ENCODE results near the gene GABPB1. TPM values are rescaled to one million over a fixed set of nuclear protein-coding genes. Genes with fewer than 3 reads are reported as not detected.

Gene GABPB1
- total and polyA plus RNA-seq, 2 of the 13 experiments (the other 11 are each of a cell fraction or from before 2014, with no cell fraction given) = 17.5 to 39.5 TPM

GRCh38 chr15:50302581-50302980 is 52.4 kb downstream of the GABPB1 start:
- DNase-seq (ENCODE audit: low spot score) (no peak), FAIRE-seq (no peak), ATAC-seq (no peak)
- Histone ChIP-seq H3K79me2 (ENCODE audit: insufficient read depth, low read length) (no peaks in the 10 kb centered on the region), H3K9ac (ENCODE audit: insufficient read depth, low read depth, low read length) (no peak overlapping the region), H3K36me3 (replicated peaks in 1 of 2; ENCODE audit: control insufficient read depth in 1 of 2, insufficient read depth in 2 of 2, low read length in 2 of 2) (peaks cover 9 to 50% of the 10 kb centered on the region in 2 experiments; a peak in 4 of 5 replicates), H3K4me2 (ENCODE audit: low read depth, low read length) (no peak overlapping the region), H3K27me3 (ENCODE audit: control insufficient read depth in 1 of 2, insufficient read depth in 2 of 2, low read length in 2 of 2) (no peaks in the 10 kb centered on the region), H3K27ac (ENCODE audit: extremely low read length, insufficient read depth, low read length) (no peak overlapping the region), H3K4me1 (ENCODE audit: insufficient read depth, low read length) (no peaks in the 10 kb centered on the region), H2AFZ (ENCODE audit: low read length) (no peak overlapping the region), H4K20me1 (ENCODE audit: insufficient read depth, low read length) (no peaks in the 10 kb centered on the region), H3K9me3 (ENCODE audit: low read length) (no peaks in the 10 kb centered on the region), H3K4me3 (replicated peaks in 1 of 3; ENCODE audit: insufficient read depth in 1 of 3, low read depth in 2 of 3, low read length in 3 of 3) (no peak overlapping the region)
- no peak for TF ChIP-seq TFAP4 (IDR thresholded peaks at IDR 0.05; ENCODE audit: borderline replicate concordance, low read depth)
- TF ChIP-seq FOXP1 (IDR thresholded peaks at IDR 0.05) = no peak
- TF ChIP-seq FOXP1 (CRISPR knock-in tag; IDR thresholded peaks at IDR 0.05) = no peak
- TF ChIP-seq ZNF414 (CRISPR knock-in tag; IDR thresholded peaks at IDR 0.05) = no peak
- TF ChIP-seq, protein P1, sequence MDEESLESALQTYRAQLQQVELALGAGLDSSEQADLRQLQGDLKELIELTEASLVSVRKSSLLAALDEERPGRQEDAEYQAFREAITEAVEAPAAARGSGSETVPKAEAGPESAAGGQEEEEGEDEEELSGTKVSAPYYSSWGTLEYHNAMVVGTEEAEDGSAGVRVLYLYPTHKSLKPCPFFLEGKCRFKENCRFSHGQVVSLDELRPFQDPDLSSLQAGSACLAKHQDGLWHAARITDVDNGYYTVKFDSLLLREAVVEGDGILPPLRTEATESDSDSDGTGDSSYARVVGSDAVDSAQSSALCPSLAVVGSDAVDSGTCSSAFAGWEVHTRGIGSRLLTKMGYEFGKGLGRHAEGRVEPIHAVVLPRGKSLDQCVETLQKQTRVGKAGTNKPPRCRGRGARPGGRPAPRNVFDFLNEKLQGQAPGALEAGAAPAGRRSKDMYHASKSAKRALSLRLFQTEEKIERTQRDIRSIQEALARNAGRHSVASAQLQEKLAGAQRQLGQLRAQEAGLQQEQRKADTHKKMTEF (CRISPR knock-in tag; IDR thresholded peaks at IDR 0.05) = no peak
- TF ChIP-seq SYNCRIP (IDR thresholded peaks at IDR 0.05; ENCODE audit: insufficient read depth, low read depth, low read length) = no peak
- no peak for TF ChIP-seq ZSCAN29 (CRISPR knock-in tag; conservative IDR thresholded peaks at IDR 0.05)
- 96% methylated on average over 1 of the region's 1 CpG for WGBS (ENCODE audit: low lambda C conversion rate)
- ChIA-PET POLR2A (no interaction called here), CTCF (ENCODE audit: low intra/inter-chr PET ratio, low total read pairs) (no interaction called here)
- no TSS peak for BruUV-seq (replicated peaks)
- in situ Hi-C loops (cut with HindIII; ENCODE audit: extremely low pct_ligation_motif_present, low pct_unique_long_range_greater_than_20kb) (no loop called here), intact Hi-C loops (cut with micrococcal nuclease; ENCODE audit: unreplicated experiment) (no loop called here)

All from HepG2 (cell line).